GM21423 (cell line): ENCODE data around the gene ASAP2.

Experiments
- ATAC-seq: cut with Tn5 transposase; IDR thresholded peaks from one replicate; pipeline ENCODE4 v1.9.1; 2021; ENCODE audit warnings: mild to moderate bottlenecking, moderate library complexity; ENCODE audit not compliant: unreplicated experiment

Gene ASAP2

DNA sequence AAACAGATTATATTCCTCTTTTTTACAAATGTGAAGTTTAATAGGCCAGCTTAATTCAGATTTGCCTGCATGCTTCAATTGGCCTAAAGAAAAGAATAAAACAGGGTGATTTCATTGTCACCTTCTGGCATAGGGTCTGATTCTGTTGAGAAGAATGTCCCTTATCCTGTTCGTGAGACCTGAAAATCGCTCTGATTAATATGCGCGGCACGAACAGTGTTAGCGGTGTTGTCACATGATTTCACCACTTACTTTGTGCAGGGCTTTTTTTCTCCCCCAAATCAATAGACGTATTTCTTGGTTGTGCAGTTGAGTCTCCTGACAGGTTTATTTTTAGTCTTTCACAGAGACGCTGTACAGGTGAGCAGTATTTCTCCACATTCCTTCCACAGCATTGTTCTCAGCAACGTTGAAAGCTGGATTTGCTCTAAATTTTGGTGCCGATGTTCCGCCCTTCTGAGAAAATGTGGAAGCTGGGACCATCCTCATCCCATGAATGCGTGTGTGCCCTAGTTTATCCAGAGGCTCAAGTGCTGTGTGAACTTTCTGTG is 134.8 kb downstream of the ASAP2 start:
- no peak for ATAC-seq

DNA sequence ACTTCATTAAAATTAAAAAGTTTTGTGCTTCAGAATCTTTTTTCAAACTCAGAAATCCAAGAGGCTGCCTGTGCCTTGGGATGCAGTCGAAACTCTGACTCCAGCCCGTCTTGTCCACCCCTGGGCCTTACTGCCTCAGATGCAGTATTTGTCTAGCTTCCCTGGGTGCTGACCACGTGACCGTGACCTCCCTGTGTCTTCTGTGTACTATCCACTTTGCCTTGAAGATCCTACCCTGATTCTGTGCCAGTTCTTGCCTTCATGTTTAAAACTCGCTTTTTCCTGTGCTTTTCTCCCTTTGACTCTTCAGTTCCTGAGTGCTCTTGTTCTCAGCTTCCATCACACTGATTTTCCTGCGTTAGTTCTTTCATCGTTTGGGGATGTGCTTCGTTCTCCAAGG is 136.0 kb downstream of the ASAP2 start:
- ATAC-seq: no peak

DNA sequence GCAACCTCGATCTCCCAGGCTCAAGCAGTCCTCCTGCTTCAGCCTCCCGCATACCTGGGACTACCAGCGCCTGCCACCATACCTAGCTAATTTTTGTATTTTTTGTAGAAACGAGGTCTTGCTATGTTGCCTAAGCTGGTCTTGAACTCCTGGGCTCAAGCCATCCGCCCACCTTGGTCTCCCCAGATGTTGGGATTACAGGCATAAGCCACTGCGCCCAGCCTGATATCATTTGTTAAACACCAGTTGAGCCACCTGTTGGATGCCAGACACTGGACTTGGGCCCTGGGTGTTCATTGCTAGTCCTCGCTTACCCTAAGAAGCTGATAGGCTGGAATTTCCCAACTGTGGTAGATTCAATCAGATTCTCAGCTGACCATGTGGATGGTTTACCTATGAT is 136.9 kb downstream of the ASAP2 start:
- no peak for ATAC-seq

- no peak for ATAC-seq
These were observed 137.8 kb downstream of the ASAP2 start for GRCh38 chr2:9344434-9344833.

DNA sequence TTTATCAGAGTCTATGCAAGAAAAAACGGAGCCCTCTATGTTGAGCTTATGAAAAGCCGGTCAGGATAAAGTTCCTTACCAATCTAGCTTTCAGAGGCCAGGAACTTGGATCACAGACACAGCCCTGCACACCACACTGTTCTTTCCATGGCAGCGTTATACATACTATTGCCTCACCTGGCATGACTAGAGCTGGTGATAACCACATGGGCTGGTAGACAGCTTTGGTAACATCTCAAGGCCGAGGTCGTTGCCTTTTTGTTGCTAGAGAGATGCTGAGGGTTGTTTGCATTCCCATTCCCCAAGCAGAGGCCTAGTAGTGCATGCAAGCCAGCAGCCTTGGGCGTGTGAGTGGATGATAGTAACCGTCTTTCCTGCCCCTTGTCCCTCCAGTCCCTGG is 138.7 kb downstream of the ASAP2 start:
- ATAC-seq: no peak

- no peak for ATAC-seq
These were observed 139.4 kb downstream of the ASAP2 start for GRCh38 chr2:9345997-9346396.

- ATAC-seq: no peak
These were observed 140.3 kb downstream of the ASAP2 start for GRCh38 chr2:9346885-9347284.

DNA sequence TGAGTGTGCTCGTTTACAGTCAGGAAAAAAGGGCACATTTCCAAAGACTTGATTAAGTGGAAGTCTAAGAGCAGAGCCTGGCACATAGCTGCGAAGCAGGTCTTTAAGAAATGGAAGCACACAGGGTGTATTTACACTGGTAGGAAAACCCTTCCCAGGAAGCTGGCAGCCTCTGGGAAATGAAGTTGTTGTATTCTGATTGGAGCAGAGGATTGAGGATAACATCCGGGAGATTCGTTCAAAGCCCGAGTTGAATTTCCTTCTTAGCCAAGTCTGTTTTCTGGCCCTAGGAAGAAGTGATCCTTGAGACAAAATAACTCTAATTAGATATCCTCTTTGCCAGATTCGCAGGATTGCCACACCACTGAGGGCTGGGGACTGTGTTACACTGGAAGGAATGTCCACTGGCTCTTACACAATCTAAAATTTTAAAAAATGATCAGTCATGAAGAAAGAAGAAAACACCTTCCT is 140.8 kb downstream of the ASAP2 start:
- no peak for ATAC-seq

DNA sequence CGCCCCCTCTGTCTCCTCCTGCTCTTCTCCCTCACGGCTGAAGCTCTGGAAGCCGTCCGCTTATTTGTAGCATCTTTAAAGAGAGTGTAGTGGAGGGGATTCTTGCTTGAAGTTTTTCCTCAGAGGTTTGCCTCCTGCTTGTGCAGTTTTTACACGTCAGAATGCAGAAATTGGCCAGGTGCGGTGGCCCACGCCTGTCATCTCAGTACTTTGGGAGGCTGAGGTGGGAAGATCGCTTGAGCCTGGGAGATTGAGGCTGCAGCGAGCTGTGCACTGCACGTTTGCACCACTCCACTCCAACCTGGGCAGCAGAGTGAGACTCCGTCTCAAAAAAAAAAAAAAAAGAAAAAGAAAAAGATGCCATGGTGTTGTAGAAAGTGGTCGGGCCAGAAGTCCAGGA is 147.7 kb downstream of the ASAP2 start:
- no peak for ATAC-seq

DNA sequence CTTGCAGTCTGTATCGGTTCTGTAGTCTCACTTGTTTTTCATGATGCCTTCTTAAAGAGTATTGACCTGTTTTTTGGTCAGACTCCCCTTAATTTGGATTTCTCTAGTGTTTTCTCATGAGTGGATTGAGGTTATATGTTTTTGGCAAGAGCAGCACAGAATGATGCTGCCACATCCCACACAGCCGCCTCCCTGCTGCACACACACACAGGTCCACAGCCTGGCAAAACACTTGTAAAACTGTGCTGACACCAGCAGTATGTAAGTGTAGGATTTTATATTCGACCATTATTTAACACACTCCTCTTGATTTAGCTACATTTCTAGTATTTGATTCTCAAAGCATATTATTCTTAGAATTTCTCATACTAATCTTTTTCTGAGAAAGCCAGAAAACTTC is 148.7 kb downstream of the ASAP2 start:
- ATAC-seq: no peak

- no peak for ATAC-seq
These were observed 149.1 kb downstream of the ASAP2 start for GRCh38 chr2:9355716-9356115.

DNA sequence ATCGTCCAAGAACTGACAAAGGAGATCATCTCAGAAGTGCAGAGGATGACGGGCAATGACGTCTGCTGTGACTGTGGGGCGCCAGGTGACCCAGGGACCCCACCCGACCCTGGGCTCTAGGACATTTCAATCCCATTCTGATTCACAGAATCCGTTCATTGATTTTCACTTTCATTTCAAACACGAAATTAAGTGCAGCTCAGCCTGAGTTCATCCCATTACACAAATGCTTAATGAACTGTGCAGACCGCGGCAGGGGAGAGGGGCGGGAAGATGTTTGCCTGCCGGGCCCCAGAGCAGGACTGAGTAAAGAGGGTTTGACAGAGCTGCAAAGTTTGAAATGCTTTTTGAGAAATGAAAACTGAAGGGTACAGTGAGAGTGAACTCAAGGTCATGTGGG is 149.6 kb downstream of the ASAP2 start:
- ATAC-seq: no peak

- no peak for ATAC-seq
These were observed 152.2 kb downstream of the ASAP2 start for GRCh38 chr2:9358846-9359245.

- no peak for ATAC-seq
These were observed 152.9 kb downstream of the ASAP2 start for GRCh38 chr2:9359463-9359862.

DNA sequence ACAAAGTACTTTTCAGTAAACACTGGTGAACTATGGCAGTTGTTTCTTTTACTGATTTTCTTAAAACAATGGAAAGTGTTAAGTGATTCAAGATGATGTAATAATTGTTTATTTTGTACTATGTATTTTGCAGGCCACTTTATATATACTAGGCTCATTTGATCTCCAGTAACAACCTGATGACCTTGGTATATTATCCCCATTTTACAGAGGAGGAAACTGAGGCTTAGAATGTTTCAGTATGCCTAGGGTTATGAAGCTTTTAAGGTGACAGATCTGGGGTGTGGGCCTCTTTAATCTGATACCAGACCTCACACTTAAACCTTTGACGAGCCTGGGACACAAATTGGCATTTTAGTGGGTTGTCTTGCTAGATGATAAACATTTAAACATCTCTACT is 153.5 kb downstream of the ASAP2 start:
- ATAC-seq: no peak

GRCh38 chr2:9360701-9361100 is 154.1 kb downstream of the ASAP2 start:
- ATAC-seq: no peak

GRCh38 chr2:9364373-9364772 is 157.8 kb downstream of the ASAP2 start:
- no peak for ATAC-seq

- ATAC-seq: no peak
These were observed 158.3 kb downstream of the ASAP2 start for GRCh38 chr2:9364791-9365497.

GRCh38 chr2:9365498-9366019 is 158.9 kb downstream of the ASAP2 start:
- no peak for ATAC-seq

- no peak for ATAC-seq
These were observed 159.4 kb downstream of the ASAP2 start for GRCh38 chr2:9366026-9366425.

DNA sequence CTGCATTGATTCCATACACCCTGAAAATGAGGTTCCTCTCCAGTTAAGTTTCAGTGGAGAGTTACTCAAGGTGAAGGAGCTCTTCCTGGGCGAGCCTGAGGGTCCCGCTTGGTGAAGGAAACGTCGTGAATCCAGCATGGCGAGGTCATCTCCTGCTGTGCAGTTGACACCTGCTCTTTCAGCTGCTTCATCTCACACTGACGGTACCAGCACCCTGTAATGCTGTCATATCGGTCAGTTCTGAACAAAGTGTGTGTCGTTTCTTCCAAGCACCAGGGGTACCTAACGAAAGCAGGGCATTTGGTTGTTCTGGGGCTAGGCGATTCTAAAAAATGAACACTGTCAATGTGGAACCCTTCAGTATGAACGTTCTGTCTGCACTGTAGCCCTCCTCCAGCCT is 164.1 kb downstream of the ASAP2 start:
- no peak for ATAC-seq

- no peak for ATAC-seq
These were observed 166.4 kb downstream of the ASAP2 start for GRCh38 chr2:9373047-9373446.

DNA sequence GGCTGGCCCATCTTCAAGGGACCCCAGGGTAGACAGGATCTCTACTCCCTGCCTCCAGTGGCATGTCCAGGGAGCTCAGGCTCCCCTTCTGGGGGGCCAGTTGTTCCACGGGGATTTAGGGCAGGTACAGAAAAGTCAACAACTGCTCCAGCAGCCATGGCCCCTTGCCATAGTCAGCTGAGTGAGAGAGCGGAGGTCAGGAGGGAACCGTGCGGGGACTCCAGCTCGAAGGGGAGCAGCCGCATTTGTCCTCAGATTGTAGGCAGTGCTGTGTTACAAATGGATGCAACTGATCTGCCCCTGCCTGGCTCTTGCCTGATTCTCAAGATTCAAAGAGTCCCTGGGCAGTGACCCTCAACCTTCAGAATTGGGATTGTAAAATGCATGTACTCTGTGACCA is 166.9 kb downstream of the ASAP2 start:
- no peak for ATAC-seq
